GM12875 (cell line): Measurements from ENCODE around the gene CD8B2.
"Not testable (repeated sequence)": the region's sequence is repeated elsewhere in the genome, so short reads cannot be mapped to it uniquely, and the experiment has no call there.

Source experiments
- H3K4me3 ChIP-seq: one replicate; pipeline ENCODE4 v1.5.1; 2011; ENCODE audit warnings: low read depth, low read length, control low read depth
- TF ChIP-seq, protein P1 (sequence below): IDR thresholded peaks from 2 replicates; pipeline ENCODE4 v1.5.1; 2011; ENCODE audit warnings: low read depth, mild to moderate bottlenecking, control low read depth, inconsistent platforms, low read length, moderate library complexity, borderline replicate concordance; ENCODE audit not compliant: insufficient read depth

CD8B2 gene

DNA sequence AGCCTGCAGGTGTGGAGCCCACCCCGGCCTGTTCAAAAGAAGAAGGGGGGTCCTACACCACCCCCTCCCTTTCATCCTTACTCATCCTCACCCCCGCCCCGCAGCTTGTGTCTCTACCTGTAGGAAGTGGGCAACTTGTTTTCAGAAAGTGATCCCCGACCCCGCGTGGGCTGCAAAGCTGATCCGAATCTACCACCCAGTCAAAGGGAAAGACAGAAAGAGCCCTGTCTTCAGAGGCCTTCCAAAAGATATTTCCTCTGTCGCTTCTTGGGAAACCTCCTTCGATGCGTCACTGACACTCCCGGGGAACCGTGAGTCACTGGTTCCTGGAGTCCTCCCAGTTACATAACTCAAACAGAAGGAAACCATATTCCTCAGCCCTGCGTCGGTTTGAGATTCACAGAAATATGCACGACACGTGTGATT is 24.3 kb downstream of the CD8B2 start:
- not testable (repeated sequence) for H3K4me3 ChIP-seq

DNA sequence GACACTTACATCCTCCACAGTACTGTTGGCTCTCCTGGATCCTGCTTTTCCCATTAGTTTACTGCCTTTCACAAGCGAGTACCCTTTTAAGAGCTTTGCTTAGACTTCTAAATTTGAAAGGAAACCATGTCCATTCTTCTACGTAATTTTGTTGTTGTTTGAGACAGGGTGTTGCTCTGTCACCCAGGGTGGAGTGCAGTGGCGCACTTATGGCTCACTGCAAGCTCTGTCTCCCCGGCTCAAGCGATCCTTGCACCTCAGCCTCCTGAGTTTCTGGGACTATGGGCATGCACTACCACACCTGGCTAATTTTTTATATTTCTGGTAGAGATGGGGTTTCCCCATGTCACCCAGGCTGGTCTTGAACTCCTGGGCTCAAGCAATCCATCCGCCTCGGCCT is 24.8 kb downstream of the CD8B2 start:
- H3K4me3 ChIP-seq, result not testable (repeated sequence)

DNA sequence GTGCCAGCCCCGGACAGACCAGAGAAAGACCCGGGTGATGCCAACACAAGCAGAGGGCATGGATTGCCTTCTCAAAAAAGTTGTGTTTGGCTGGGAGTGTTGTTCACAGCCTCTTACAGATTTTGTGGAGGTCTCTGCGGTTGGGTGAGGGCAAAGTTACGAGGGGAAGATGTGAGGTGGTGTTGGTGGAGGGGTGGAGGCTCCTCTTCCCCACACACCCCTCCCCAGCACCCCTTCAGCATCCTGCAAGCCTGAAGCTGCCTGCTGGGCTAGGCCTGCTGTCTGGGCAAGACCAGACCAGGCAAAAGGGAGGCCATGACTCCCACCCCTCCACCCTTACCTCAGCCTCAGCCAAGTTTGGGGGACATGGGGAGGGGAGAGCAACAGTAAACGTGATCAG is 26.2 kb downstream of the CD8B2 start:
- H3K4me3 ChIP-seq, result not testable (repeated sequence)

DNA sequence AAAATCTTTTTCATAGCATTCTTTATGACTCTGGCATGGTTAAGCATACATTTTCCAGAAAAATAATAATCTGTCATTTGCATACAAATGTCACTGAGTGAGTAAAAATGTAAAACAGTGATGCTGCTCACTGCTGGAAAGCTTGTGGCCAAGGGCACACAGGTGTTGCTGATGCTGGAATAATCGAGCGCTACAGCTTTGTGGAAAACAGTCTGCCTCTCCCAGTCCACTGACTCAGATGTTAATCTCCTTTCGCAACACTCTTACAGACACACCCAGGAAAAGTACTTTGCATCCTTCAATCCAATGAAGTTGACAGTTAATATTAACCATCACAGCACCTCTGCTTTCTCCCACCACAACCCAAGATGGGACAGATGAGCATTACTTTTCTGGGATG is 27.7 kb downstream of the CD8B2 start:
- H3K4me3 ChIP-seq, result not testable (repeated sequence)

DNA sequence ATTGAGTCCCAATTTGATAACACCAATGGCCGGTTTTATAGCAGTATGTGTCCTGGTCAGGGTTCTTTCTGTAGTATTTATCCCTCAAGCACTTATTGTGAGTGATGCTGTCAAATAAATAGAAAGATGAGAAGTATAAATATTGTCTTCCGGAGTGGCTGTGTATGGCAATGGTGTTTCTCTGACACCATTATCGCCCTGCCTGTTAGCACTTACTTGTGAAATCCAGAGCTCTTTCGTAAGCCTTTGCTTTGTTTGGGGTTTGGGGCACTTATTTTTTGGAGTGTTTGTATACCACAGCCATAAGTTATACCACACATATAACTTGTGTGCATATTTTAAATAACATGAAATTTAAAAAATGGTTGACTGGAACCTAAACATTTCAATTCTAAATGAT is 29.3 kb downstream of the CD8B2 start:
- no peak overlapping the region for H3K4me3 ChIP-seq
- TF ChIP-seq, protein P1, sequence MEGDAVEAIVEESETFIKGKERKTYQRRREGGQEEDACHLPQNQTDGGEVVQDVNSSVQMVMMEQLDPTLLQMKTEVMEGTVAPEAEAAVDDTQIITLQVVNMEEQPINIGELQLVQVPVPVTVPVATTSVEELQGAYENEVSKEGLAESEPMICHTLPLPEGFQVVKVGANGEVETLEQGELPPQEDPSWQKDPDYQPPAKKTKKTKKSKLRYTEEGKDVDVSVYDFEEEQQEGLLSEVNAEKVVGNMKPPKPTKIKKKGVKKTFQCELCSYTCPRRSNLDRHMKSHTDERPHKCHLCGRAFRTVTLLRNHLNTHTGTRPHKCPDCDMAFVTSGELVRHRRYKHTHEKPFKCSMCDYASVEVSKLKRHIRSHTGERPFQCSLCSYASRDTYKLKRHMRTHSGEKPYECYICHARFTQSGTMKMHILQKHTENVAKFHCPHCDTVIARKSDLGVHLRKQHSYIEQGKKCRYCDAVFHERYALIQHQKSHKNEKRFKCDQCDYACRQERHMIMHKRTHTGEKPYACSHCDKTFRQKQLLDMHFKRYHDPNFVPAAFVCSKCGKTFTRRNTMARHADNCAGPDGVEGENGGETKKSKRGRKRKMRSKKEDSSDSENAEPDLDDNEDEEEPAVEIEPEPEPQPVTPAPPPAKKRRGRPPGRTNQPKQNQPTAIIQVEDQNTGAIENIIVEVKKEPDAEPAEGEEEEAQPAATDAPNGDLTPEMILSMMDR, result no peak

DNA sequence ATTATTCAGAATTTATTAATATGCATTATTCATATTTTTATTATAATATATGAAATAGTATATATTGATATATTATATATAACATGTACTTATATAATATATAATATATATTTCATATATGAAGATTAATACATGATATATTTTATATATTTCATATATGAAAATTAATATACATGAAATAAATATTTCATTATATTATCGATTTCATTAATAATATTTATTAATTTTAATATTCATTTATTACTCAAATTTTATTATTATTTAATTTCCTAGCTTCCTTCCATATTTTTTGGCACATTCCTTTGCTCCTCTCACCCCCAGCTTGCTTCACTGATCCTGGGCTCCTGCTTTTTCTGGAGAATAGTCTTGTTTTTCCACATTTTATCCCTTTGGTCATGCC is 29.7 kb downstream of the CD8B2 start:
- H3K4me3 ChIP-seq, result no peak overlapping the region
- TF ChIP-seq, protein P1, result no peak

DNA sequence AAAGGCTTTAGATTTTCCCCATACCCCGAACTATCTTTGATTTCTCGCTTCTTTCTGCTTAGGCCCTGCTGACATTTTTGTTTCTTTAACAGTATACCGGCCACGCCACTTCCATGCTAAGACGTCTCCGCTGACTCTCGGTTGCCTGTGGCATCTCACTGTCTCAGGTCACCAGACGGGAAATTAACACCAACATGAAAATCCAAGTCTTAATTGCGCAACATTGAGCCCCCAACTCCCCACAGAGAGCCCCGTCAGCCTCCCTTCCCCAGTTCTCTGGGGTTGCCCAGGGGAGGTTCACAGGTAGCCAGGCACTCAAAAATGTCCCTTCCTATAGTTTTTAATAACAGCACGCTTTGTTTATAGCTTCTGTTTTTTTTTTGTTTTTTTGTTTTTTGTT is 30.2 kb downstream of the CD8B2 start:
- H3K4me3 ChIP-seq, result no peak overlapping the region
- TF ChIP-seq, protein P1, result no peak

DNA sequence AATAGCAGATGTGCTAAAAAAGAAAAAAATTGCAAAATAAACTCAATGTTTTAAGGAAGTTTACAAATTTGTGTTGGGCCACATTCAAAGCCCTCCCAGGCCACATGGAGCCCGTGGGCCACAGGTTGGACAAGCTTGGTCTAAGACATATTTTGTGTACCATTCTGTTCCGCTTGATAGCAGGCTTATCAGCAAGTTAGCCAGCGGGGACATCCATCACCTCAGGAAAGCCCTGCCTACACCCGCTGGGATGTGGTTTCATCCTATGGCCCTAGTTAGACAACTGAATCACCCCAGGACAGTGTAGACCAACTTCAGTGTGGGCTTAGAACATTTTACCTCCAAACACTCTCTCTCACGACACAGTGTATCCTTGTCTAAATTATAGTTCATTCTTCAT is 32.6 kb downstream of the CD8B2 start:
- no peak overlapping the region for H3K4me3 ChIP-seq
- TF ChIP-seq, protein P1, result no peak

DNA sequence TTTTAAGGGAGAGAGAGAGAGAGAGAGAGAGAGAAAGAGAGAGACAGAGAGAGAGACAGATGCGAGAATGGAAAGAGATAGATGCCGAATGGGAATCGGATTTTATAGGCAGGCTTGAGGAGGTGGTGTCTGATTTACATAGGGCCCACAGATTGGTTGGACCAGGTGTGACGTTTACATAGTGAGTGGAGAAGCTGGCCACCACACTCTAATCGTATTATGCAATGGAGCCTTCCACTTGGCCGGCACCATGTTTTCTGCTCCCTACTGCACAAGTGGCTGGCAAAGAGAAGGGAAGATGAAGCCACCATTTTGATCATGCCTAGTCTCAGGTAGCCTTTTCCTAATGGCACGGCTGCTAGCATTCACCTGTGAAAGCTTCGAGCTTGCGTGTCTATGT is 33.9 kb downstream of the CD8B2 start:
- TF ChIP-seq, protein P1, result no peak
- H3K4me3 ChIP-seq, result no peak overlapping the region

DNA sequence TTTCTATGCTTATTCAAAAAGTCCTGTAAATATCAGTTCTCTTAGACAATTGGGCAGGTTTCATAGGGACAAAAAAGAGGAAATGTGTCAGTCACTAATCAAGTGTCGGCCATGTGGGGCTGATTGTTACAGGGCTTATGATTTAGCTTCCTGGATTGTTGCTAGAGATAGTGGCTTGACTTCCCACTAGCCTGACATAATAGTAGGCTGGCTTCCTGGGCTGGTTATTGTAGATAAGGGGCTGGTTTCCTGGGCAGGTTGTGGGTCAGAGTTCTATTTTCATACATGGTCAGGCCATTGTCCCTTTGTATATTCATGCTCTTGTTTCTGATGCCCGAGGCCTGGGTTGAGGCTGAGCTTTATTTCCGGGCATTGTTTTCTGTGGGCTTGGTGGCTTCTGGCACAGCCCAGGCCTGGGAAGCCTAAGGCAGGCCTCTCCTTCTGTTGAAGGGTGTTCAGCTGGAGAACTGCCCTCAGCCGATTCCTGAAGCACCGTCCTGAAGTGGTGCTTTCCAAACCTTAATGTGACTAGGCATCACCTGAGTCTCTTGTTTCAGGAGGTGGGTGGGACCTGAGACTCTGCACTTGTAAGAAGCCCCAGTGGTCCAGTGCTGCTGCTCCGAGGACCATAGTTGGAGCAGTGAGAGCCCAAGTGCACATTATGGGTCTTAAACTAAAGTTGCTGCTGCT is 37.0 kb downstream of the CD8B2 start:
- TF ChIP-seq, protein P1, result no peak
- no peak overlapping the region for H3K4me3 ChIP-seq
